ENCODE results near the gene CXCL8.

DNA sequence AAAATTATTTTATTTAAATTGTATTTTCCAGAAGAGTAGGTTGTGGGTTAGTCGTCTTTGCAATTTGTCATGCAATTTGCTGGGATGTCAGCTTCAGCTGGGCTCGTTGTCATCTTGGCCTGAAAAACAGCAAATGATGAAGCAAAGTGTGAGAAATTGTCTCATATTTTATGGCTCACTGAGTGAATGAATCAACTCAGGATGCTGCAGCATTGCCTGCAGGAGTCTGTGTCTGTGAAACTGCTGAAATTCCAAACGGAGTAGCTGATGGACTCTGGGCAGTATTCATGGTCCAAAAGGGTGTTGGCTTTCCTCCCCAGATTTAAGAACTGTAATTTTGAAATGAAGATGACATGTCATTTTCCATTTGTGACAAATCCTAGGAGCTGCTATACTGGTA lies 37.2 kb downstream of the CXCL8 start:
- TF ChIP-seq, protein P1, sequence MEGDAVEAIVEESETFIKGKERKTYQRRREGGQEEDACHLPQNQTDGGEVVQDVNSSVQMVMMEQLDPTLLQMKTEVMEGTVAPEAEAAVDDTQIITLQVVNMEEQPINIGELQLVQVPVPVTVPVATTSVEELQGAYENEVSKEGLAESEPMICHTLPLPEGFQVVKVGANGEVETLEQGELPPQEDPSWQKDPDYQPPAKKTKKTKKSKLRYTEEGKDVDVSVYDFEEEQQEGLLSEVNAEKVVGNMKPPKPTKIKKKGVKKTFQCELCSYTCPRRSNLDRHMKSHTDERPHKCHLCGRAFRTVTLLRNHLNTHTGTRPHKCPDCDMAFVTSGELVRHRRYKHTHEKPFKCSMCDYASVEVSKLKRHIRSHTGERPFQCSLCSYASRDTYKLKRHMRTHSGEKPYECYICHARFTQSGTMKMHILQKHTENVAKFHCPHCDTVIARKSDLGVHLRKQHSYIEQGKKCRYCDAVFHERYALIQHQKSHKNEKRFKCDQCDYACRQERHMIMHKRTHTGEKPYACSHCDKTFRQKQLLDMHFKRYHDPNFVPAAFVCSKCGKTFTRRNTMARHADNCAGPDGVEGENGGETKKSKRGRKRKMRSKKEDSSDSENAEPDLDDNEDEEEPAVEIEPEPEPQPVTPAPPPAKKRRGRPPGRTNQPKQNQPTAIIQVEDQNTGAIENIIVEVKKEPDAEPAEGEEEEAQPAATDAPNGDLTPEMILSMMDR (IDR thresholded peaks at IDR 0.05), result no peak
- TF ChIP-seq POLR2AphosphoS5 (IDR thresholded peaks at IDR 0.05; ENCODE audit: insufficient read depth in 1 of 2, low read depth in 1 of 2) (no peak), POLR2A (IDR thresholded peaks at IDR 0.05) (no peak)
